Erythroblast (primary cell): ENCODE measurements around the gene HGS.

Experiments
- GATA1 ChIP-seq: IDR thresholded peaks from 2 replicates; pipeline ENCODE4 v1.6.1; 2011; ENCODE audit warnings: low read depth, mild to moderate bottlenecking, control low read depth, low read length, moderate library complexity
- POLR2A ChIP-seq: IDR thresholded peaks from 2 replicates; pipeline ENCODE4 v1.6.1; 2011; ENCODE audit warnings: mild to moderate bottlenecking, low read length

- no peak for TF ChIP-seq POLR2A
- no peak for TF ChIP-seq GATA1
Observed at GRCh38 chr17:81641825-81642489, 41.9 kb upstream of the HGS start.
